HepG2 (cell line): Measurements from ENCODE around the gene TOP1.

Experiments
- POLR2A ChIP-seq, 2 experiments: IDR thresholded peaks; 2 replicates each; pipeline ENCODE4 v1.6.1; 2011; ENCODE audit warnings: low read depth in 2 of 2, low read length in 2 of 2, mild to moderate bottlenecking in 1 of 2, moderate library complexity in 1 of 2; ENCODE audit not compliant: insufficient read depth in 1 of 2
- SMARCC2 ChIP-seq: fragments of 450-650 bp; IDR thresholded peaks from 2 replicates; pipeline ENCODE4 v1.6.1; 2017; ENCODE audit warnings: antibody characterized with exemption, mild to moderate bottlenecking
- TF ChIP-seq, protein P1 (sequence below): sonication (generic); formaldehyde crosslinking; IDR thresholded peaks from 2 replicates; pipeline ENCODE4 v1.5.0; 2020; ENCODE audit warnings: mild to moderate bottlenecking, missing genetic modification reagents, moderate library complexity

DNA sequence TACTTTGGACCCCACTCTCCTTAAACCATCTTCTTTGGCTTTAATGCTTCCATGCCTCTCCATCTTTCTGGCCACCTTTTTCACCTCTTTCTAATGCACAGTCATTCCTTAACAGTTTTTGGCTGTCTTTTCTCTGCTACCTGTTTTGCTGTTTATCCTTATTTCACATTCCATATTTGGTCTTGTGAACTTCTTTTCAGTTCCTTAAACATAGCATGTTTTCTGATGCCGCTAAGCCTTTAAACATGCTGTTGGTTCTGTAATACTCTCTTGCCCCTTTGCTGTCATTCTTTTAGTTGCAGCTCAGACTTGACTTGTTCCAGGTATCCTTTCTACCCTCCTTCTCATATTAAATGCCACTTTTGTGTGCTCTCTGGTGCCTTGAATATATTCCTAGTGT, 35.8 kb downstream of the TOP1 start:
- TF ChIP-seq SMARCC2 (no peak), POLR2A (IDR thresholded peaks at IDR 0.05; ENCODE audit: insufficient read depth in 1 of 2, low read depth in 2 of 2, low read length in 2 of 2) (no peak)
- TF ChIP-seq, protein P1, sequence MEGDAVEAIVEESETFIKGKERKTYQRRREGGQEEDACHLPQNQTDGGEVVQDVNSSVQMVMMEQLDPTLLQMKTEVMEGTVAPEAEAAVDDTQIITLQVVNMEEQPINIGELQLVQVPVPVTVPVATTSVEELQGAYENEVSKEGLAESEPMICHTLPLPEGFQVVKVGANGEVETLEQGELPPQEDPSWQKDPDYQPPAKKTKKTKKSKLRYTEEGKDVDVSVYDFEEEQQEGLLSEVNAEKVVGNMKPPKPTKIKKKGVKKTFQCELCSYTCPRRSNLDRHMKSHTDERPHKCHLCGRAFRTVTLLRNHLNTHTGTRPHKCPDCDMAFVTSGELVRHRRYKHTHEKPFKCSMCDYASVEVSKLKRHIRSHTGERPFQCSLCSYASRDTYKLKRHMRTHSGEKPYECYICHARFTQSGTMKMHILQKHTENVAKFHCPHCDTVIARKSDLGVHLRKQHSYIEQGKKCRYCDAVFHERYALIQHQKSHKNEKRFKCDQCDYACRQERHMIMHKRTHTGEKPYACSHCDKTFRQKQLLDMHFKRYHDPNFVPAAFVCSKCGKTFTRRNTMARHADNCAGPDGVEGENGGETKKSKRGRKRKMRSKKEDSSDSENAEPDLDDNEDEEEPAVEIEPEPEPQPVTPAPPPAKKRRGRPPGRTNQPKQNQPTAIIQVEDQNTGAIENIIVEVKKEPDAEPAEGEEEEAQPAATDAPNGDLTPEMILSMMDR (CRISPR knock-in tag), result no peak
